AG09319 (cell line): ENCODE data around the gene DGKZ.
A peak's percentile ranks its signal among the peaks of the same experiment; 100 is the strongest.

ENCODE experiments used
- DNase-seq: peaks from one replicate; pipeline ENCODE4 v3.0.0-alpha.2; 2010; ENCODE audit warnings: low read depth; ENCODE audit errors: extremely low read depth
- CTCF ChIP-seq: IDR thresholded peaks from 2 replicates; pipeline ENCODE4 v1.5.1; 2011; ENCODE audit warnings: low read depth, mild to moderate bottlenecking, inconsistent platforms, low read length, moderate library complexity

DGKZ gene

DNA sequence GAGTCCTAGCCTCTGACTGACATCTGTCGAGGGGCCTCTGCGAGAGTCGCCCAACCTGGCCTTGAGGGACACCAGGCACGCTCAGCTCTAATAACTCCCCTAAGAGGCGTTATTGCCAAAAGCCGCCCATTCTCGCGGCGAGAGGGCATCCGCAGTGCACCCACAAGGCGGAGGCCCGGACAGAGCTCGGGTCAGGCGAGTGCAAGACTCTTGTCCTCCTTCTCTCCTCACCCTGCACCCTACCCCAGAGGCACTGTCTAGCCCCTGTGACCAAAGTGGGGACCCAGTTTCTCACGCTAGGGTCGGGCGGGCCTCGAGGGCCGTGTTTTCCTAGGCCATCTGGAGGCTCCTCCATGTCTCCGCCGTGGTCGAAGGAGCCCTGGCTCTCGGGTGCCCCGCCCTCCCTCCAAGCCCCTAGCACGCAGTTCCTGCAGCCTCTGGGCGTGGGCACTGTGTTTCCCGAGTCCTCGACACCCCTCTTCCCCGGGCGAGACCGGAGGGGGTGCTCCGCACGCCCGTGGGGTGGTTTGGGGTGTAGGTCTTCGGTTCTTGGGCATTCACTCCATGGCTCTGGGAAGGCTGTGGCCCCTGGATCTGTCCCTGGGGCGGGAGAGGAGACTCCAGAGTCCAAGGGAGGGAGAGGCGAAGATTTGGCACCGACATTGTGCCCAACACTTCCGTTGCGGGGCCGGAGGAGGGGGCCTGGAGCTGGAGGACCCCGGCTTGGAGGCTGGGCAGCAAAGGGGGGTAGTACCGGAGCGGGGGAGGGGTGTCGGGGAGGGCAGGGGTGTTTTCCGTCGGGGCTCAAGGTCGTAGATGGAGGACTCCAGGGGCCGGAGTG, 43.3 kb downstream of the DGKZ start:
- TF ChIP-seq CTCF: no peak
- DNase-seq: no peak

DNA sequence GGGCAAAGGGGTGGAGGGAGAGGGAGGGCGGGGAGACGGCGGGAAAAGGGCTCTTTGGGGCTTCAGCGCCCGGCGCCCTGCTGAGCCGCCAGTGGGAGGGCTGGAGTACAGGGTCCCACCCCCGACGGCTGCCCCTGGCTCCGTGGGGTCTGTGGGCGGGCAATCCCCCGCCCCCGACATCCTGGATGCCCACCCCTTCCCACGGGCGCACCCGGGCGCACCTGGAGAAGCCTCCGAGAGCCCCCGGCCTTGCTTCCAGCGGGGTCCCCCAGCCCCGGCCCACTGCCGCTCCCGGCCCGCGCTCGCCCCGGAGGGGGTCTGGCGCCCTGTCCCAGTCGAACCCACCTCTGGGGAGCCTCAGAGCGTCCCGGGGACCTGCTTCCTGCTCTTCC, 43.9 kb downstream of the DGKZ start:
- no peak for DNase-seq
- TF ChIP-seq CTCF: no peak

- peak; percentile 25 for TF ChIP-seq CTCF
- DNase-seq: no peak
Measured at GRCh38 chr11:46391578-46392420, 44.5 kb downstream of the DGKZ start, which contains the start of gene CHRM4. CHRM4 (minus strand) TSS chr11:46391776; CDS start chr11:46386557, 5,219 bp downstream.

DNA sequence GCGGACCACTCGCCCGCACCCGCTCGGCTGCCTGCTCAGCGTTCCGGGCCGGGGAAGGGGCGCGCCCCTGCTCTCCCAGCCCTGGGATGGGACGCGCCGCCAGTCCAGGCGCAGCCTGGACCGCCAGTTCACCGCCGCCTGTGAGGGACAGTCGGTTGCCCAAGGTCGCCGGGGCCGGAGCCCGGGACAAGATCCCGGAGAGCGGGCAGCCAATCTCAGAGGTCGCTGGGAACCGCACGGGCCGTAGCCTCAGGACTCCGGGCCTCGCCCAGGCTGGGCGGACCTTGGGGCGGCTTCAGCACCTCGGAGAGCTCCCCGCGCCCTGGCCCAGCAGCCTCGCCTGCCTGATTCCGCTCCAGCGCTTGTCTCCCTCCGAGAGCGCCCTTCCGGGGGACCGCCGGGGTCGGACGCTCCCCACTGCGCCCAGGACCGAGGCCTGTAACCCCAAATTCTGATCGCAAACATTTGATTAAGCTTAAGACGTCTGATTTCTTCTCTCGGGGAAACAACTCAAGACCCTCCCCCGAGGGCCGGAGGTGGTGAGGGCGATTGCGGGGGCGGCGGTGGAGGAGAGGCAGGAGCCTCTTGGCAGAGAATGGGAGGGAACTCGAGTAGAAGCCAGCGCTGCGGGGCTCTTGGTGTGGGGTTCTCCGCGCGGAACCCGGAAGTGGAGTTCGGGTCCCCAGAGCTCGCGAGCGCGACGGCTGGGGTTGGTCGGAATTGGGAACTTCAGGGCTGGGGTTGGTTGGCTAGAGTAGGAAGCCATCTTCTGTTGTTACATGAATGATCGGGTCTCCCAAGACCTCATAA, 45.4 kb downstream of the DGKZ start:
- DNase-seq: peak; percentile 32
- no peak for TF ChIP-seq CTCF

- no peak for TF ChIP-seq CTCF
- no peak for DNase-seq
Measured at GRCh38 chr11:46393231-46393616, 46.0 kb downstream of the DGKZ start.

DNA sequence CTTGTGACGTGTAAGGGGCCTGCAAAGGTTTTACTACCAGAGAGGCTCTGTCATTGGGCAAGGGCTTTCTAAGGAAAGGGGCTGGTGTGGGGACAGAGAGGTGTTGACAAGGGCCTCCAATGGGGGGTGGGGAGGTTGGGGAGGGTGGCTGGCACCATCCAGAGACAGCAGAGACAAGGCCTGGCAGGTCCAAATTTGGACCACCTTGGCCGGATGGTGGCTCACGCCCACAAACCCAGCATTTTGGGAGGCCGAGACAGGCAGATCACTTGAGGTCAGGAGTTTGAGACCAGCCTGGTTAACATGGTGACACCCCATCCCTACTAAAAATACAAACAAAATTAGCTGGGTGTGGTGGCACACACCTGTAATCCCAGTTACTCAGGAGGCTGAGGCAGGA, 46.5 kb downstream of the DGKZ start:
- no peak for DNase-seq
- no peak for TF ChIP-seq CTCF
